ENCODE results near the gene UBAC1.

UBAC1 gene

DNA sequence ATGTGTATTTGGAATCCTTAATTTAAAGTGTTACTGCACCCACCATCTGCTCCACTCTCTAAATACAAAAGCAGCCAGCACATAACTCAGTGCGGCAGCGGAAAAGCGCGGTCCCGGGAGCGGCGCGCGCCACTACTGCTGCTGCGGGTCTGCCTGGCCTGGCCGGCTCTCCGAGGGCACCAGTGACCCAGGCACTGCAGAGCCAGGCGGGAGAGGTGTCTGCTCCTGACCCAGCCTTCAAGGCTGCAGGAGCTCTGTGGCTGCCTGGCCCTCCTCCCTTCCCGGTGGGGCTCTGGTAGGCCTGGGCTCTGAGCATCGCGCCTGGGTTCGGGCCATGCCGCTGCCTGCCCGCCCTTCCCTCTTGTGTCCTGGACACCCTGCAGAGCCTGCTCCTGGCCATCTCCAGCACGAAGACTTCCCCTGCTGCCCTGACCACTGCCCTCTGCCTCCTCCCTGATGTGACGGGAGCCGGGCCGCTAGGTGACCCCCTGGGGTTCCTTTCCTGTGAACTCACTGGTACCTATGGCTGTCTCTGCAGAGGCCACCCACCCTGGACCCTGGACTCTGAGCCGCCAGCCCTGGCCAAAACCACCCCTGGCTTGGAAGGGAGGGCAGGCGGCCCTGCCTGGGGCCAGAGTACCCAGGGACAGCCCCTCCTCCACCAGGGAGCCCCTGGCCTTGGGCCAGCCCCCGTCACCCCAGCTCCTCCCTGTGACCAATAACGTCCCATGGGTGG, 32.8 kb upstream of the UBAC1 start:
- DNase-seq (ENCODE audit: low spot score) = no peak

DNA sequence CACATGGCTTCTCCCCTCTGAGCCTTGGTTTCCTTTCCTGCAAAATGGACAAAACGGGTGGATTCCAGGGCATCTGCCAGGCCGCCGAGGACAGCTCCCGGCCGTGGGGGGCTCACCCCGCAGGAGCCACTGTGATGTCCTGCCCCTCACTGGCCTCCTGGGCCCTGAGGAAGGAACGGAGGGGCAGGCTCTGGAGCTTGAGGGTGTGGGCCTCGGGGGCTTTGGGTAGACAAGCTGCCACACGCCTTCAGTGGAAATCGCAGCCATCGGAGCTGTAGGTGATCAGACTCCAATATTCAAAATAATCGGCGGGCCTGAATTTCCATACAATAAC, 32.2 kb upstream of the UBAC1 start:
- no peak for DNase-seq (ENCODE audit: low spot score)

DNA sequence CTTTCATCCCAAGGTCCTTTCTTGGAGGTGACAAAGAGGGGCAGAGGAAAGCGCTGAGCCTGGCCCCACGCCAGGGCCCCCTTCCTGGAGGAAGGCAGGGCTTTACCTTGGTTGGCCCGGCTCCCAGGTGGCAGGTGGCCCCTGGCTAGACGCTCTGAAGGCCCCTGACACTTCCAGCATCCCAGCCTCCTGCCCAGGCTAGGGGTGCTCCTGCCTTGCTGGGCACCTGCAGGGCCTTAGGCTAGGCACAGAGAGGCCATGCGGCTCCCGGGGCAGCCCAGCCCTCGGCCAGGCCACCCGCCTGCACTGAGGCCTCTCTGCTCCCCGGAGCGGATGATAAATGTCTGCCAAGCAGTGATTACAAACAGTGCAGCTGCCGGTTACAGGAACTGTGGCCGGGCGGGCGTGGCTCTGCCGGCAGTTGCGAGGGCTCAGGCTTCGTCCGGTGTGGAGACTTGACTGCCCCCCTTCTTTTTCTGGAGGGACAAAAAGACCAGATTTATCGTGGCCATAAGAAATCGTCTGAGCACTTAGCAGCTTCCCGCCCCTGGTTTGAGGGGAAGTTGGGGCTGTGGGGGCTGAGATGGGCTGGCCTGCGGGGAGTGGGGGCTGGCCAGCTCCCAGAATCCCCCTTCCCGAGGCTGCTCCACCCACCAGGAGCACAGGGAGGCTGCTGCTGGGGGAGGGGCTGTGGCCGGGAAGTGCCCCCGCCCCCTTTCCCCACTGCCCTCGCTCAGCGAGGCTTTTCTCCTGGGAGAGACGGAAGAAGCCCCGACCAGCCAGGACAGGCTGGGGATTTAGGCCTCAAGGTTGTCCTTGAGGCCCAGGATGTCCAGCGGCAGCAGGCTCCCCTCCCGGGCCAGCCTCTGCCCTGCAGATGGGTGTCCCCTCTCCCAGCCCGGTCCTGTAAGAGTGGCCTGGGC, 31.6 kb upstream of the UBAC1 start:
- peak; percentile 40 for DNase-seq (ENCODE audit: low spot score)

DNA sequence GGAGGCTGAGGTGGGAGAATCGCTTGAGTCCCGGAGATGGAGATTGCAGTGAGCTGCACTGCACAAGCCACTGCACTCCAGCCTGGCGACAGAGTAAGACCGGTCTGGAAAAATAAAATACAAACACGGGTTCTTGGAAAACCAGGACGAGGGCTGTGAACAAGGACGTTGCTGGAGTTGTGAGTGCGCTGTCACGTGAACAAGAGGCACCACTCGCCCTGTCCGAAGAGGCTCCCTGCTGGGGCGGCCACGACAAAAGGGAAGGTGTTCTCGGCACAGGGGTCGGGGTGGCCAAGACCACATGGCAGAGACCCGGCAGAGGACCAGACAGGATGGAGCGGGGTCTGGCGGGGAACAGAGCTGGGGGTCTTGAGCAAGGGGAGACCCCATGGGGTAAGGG, 30.6 kb upstream of the UBAC1 start:
- no peak for DNase-seq (ENCODE audit: low spot score)

DNA sequence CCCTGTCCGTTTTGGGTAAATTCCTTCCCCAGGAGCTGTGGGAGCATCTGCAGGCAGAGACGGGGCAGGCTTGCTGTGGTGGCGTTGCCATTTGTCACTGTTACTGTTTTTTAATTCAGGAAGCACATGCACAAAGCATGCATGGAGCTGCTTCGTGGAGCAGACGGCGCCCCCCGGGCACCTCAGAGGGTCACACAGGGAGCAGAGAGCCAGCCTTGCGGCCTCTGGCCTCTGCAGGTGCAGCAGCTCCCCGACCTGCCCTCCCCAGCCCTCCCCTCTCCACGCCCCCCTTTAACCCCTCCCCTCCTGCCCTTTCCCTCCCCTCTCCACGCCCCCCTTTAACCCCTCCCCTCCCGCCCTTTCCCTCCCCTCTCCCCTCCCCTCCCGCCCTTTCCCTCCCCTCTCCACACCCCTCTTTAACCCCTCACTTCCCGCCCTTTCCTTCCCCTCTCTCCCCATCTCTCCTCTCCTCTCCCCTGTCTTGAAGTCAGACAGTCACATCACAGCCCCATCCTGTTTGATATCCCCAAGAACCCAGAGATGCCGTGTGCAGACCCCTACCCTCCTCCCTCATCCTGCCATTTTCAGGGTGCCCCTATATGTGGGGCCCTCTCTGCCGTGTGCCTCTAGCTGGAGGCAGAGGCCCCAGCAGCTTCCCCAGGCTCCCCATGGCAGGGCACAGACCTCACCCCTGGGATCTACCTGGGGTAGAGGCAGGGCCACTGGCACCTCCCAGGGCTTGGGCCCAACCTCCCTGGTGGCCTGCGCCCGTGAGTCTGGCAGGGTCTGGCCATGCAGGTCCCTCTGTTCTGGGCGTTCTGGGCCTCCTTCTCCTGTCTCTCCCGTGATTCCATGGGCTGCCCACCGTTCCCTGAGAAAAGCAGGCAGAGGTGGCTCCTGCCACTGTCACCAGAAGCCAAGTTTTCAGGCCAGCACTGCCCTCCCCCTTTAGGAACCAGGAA, 29.6 kb upstream of the UBAC1 start:
- peak; percentile 46 for DNase-seq (ENCODE audit: low spot score)

DNA sequence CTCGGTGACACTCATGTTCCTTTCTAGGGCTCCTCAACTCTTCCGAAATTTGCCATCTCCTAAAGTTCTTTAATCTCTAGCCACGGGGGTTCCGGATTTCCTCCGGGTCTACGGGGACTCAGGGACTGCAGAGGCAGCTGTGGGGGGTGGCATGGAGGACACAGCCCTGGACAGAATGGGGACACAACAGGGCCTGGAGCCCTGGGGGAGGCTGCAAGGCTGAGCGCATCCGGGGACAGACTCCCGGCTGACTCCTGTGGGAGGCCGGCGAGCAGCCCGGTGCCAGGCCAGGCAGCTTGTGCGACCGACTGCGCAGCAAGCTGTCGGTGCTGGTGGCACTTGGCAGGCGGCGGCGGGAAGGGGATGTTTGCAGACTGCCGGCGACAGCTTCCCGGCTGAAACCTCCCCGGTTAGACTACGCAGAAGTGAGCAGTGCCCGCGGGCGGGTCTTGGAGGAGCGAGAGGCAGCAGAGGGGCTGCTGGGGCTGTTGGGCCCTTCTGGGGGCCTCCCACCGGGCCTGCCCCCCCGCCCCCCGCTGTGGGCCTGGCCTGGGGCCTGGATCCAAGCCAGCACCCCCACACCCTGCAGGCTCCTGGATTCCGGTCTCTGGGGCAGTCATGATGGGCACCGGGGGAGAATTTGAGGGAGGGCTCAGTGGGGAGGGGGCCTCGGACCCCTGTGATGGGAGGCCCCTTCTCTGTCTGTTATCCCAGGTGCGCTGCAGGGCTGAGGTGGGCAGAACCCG, 28.7 kb upstream of the UBAC1 start:
- no peak for DNase-seq (ENCODE audit: low spot score)

DNA sequence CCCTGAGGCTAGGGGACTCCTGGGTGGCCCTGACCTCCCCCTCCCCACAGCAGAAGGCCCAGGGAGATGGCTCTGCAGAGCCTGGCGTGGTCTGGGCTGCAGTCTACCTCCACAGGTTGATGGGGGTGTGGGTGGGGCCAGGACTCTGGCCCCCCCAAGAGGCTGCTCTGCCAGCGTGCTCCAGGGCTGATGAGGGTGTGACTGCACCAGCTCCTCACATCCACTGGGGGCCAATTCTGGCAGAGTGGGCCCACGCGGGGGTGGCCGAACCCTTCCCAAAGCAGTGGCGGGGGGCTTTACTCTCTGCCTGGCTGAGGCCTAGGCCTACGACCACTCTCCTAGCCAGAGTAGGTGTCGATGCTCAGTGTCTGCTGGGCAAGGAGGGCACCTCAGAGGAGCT, 28.0 kb upstream of the UBAC1 start:
- no peak for DNase-seq (ENCODE audit: low spot score)

DNA sequence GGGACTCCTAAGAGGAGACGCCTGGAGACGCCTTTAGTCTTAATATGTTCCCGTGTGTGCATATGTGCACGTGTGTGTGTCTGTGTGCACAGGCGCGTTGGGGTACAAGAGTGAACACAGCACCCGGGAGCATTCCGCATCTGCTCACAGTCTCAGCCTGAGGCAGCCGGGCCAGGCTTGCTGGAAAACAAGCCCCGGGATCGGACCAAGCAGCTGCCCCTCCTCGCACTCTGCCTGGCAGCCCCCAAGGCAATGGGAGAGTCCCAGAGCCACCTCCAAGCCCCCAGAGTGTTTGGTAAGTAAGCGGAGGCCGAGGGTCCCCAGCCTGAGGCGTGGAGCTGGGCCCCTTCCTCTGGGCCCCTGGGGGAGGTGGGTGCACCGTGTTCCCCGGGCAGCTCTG, 27.3 kb upstream of the UBAC1 start:
- DNase-seq (ENCODE audit: low spot score) = no peak

DNA sequence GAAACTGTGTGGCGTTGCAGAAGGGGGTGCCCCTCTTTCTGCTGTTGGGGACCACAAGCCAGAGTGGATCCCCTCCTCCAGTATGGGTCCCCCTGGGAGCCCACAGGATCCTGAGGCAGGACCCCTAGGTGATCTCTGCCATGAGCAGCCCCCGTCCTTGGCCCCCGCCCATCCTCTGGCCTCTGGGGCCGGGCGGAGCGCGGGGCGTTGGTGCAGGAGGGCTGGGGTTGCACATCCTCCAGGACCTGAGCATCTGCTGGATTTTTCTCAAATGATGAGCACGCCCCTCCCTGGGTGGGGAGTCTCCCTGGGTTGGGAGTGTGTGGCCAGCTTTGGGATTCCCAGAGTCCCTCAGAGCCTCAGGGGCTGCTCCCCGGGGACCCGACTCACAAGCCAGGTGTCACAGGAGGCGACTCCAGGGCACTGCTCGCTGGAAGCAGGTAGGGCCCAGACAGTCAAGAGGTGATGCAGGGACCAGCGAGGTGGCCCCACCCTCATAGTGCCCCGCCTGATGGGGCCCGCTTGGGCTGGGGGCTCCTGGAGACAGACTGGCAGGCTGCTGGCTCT, 26.7 kb upstream of the UBAC1 start:
- no peak for DNase-seq (ENCODE audit: low spot score)

DNA sequence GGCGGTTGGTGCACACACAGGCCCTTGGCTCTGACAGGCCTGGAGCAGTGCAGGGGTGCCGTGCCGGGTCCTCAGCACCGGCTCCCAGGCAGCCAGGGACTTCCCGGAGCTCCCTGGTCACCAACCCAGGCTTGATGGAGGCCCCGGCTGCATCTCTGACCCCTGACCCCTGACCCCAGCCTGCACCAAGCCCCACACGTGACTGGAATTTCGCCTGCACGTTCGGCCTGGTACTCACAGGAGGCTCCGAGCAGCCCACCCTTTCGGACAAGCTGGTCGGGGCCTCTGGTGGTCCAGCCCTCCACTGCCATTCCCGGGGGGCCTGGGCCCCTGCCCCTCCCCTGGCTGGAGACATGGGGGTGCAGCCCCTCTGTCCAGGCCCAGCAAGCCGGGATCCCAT, 25.4 kb upstream of the UBAC1 start:
- no peak for DNase-seq (ENCODE audit: low spot score)

DNA sequence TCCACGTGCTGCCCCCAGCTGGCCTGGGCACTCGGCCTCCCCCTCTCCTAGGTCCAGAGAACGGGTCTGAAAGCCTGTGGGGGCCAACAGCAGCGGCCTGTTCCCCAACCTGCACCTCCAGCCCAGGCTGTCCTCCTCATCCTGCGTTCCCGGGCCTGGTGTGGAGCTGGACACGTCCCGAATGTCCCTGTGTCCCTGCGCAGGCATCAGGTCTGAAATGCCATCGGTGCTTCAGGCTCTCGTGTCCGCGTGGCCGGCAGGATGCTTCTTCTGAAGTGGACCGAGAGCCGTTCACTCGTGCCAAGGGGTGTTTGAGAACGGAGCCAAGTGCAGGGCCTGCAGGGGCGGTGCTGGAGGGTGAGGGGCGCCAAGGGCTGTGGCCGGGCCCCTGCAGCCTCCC, 24.7 kb upstream of the UBAC1 start:
- DNase-seq (ENCODE audit: low spot score) = no peak

DNA sequence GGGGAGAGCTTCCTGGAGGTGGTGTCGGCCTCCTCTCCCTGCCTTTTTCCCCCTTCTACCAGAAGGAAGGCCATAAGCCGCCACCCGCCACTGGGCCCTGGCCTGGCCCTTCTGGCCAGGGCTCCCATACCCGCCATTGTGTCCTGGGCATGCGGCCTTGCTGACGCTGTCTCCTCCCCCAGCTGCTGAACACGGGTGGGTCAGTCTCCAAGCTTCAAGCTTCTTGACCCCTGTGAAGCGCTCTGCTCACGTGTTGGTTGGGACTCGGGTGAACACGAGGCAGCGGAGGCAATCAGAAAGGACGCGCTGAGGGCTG, 24.2 kb upstream of the UBAC1 start:
- DNase-seq (ENCODE audit: low spot score) = no peak

DNA sequence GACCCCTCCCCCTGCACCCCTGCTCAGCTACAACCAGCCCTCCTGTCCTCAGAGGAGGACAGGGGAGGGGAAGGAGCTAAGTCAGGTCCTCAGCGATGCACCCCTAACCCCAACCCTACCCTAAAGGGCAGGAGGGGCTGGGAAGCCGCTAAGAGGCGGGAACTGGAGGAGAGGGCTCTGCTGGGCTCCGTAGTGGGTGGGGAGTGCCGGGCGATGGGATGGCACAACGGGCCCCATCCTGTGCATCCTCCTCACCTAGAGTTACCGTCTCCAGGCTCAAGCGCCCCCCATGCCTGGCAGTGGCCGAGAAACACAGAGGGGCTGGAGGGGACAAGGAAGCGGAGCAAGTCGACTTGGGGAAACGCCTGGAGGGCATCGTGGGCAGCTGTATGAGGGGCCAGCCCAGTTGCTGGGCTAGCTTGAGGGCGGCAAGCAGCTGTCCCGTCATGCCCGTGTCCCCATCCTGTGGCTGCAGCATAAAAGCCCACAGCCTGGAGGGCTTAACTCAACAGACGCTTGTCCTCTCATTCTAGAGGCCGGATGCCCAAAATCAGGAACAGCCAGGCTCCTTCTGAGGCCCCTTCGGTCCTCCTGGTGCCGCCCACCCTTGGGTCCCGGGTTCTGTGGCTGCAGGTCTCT, 23.0 kb upstream of the UBAC1 start:
- DNase-seq (ENCODE audit: low spot score) = no peak

DNA sequence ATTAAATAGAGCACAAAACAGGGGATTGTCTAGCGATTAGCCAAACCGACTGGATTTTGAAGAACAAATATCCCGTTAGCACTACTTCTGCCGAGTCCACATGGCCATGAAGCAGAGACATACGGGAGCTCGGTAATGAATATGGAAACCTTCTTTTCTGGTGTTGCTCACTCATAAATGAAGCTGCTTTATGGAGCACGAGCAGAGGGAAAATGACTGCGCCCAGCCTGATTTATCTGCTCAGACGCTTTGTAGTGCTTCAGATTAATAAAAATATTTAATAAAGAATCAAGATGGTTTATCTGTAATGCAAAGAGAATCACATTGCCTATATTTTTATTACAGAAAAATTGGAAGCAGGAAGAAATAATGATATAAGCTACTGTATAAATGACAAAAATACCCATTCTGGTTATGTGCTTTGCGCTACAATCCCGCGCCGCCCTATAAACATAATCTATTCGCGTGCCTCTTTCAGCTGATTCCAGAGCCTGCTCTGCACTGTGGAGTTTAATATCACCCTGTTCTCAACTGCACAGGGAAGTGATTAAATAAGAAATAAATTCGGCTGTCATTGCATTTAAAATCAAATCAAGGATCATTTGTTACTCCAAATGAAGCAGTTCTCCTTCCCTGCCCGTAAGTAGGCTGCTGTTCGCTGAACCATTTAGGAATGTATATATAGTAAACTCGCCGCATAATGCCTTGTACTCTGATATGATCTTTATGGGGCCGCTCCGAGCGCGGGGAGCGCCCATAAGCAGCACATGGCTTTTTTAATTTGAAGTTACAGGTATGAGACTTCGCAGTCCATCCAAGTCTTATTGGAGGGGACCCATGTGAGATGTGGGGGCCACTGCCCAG, 22.3 kb upstream of the UBAC1 start:
- no peak for DNase-seq (ENCODE audit: low spot score)

DNA sequence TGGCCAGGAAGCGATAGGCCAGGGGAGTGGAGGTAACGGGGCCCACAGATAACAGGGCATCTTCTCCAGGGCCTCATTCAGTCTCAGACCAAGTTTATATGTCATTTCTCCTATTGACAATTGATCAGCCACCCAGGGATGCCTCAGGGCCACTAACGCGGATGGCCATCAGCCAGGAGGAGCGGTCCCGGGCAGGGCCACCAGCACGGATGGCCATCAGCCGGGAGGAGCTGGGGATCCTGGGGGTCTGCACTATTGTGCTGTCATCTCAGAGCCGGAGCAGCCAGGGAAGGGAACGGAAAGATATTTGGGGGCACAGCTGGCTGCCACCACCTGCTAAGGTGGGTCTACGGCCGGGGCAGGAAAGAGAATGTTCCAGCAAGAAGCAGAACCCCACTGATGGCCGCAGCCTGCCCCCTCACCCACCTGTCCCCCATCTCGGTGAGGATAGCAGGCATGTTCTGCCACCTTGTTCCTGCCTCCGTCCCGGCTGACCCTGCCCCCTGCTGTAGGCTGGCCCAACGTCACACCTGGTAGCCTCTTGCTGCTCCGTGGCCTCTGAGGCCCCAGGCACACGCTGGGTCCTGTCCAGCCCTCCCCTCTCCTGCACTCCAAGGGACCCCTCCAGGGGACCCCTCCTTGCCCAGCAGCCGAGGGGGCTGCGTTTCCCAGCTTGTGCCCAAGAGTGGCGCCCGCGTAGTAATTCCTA, 21.5 kb upstream of the UBAC1 start:
- no peak for DNase-seq (ENCODE audit: low spot score)

DNA sequence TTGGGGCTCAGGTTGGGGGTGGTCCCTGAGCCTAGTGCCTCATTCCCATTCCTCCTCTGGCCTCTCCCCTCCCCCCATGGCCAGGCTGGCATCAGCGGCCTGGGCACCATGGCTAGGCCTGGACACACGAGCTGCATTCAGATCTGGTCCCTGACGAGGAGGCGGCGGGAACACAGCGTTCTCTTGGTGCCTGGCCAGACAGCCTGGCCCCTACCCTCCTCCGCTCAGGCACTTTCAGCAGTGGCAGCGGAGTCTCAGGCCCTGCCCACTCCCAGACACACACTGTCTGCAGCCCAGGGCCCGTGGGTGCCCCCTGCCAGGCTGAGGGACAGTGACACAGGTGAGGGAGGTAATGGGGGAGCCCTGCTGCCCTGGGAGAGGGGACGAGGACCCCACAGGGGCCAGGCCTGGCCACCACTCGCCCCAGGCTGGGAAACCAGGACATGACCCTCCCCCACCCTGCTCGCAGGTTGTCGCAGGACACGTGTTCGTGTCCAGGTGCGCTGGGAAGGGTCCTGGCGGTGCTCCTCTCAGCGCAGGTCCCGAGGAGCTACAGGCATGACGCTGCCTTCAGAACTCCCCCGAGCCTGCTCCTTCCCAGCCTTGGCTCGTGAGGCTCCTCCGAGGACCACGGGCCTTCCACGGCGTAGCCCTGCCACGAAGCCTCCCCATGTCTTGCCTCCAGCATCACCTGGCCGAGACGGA, 19.9 kb upstream of the UBAC1 start:
- DNase-seq (ENCODE audit: low spot score) = no peak

DNA sequence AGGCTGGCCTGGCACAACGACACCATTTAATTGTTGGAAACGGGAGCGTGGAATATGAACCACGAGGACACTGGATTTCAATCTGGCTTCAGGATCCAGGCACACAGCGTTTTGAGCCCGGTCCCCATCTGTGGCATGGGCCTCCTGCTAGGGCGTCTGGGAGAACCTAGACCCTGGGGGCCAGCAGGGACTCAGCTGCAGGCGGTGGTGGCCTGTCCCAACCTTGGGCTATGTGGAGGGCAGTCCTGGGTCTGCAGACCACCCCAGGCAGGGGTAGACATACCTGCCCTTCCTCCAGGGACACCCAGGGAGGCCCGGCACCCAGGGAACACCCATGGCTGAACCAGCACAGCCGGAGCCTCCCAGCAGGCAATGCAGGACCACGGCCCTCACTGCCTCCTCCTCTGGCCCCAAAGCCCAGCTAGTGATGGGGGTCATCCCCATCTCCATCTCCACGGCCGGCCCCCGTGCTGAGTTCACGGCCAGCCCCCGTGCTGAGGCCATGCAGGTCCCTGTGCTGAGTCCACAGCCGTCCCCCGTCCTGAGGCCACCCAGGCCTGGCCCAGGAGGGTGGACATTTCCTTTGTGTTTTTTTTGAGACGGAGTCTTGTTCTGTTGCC, 18.5 kb upstream of the UBAC1 start:
- no peak for DNase-seq (ENCODE audit: low spot score)

Measured in CD4-positive, alpha-beta T cell treated with Interleukin-2 at 100 ng/mL for 4 hours (primary cell).